ENCODE results near the gene GRM4. TPM values are rescaled to one million over a fixed set of nuclear protein-coding genes. Genes with fewer than 3 reads are reported as not detected.

Gene GRM4
- total RNA-seq, 1 experiment from 2014 or later: not detected

DNA sequence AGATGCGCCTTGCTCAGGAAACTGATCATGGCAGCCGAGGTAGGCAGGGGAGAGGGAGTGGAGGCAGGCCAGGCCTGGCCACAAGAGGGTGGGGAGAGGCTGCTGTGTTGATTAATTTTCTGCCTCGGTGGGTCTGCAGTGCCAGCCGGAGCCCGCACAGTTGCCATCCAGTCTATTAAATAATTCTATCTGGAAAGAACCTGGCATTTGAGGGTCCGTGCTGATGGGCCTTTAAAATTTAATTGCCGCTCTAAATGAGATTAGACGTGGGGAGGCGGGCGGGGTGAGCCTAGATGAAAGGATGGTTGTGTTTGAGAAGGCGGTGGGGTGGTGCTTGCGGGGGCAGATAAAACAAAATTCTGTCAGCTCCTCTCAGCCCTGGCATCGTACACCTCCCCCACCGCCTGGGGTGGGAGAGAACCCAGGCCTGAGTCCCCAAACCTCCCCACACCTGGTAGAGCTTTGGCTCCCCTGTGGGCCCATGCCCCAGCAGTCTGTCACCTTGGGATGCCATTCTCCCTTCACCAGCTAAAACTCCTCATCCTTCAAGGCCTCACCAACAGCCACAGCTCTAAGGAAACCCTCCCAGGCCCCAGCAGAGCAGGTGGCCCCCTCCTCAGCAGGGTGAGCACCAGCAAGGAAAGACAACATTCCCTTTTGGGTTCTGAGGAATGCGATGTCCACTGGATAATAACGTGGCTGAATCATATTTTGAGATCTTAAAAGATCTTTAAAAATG, 167.3 kb downstream of the GRM4 start:
- Mint-ChIP-seq H3K4me3 (ENCODE audit: low read depth, unreplicated experiment) (no peak overlapping the region), H3K4me1 (ENCODE audit: low read depth, unreplicated experiment) (no peaks in the 10 kb centered on the region), H3K36me3 (ENCODE audit: insufficient read depth, unreplicated experiment) (no peaks in the 10 kb centered on the region), H3K27ac (ENCODE audit: unreplicated experiment) (no peak overlapping the region), H3K27me3 (ENCODE audit: unreplicated experiment) (peaks cover 69% of the 10 kb centered on the region), H3K9me3 (ENCODE audit: low read depth, unreplicated experiment) (no peaks in the 10 kb centered on the region)
- BruUV-seq (replicated peaks): no TSS peak
- no peak for DNase-seq
- intact Hi-C loops (cut with micrococcal nuclease; ENCODE audit: unreplicated experiment): no loop called here
- TF ChIP-seq, protein P1, sequence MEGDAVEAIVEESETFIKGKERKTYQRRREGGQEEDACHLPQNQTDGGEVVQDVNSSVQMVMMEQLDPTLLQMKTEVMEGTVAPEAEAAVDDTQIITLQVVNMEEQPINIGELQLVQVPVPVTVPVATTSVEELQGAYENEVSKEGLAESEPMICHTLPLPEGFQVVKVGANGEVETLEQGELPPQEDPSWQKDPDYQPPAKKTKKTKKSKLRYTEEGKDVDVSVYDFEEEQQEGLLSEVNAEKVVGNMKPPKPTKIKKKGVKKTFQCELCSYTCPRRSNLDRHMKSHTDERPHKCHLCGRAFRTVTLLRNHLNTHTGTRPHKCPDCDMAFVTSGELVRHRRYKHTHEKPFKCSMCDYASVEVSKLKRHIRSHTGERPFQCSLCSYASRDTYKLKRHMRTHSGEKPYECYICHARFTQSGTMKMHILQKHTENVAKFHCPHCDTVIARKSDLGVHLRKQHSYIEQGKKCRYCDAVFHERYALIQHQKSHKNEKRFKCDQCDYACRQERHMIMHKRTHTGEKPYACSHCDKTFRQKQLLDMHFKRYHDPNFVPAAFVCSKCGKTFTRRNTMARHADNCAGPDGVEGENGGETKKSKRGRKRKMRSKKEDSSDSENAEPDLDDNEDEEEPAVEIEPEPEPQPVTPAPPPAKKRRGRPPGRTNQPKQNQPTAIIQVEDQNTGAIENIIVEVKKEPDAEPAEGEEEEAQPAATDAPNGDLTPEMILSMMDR (IDR thresholded peaks at IDR 0.05; ENCODE audit: unreplicated experiment): no peak
- CTCF ChIA-PET: interaction anchor here (0.6 kb wide), 1 partner anchor 21 kb away, joined by 3 read pairs; no protein-coding TSS in a partner anchor

DNA sequence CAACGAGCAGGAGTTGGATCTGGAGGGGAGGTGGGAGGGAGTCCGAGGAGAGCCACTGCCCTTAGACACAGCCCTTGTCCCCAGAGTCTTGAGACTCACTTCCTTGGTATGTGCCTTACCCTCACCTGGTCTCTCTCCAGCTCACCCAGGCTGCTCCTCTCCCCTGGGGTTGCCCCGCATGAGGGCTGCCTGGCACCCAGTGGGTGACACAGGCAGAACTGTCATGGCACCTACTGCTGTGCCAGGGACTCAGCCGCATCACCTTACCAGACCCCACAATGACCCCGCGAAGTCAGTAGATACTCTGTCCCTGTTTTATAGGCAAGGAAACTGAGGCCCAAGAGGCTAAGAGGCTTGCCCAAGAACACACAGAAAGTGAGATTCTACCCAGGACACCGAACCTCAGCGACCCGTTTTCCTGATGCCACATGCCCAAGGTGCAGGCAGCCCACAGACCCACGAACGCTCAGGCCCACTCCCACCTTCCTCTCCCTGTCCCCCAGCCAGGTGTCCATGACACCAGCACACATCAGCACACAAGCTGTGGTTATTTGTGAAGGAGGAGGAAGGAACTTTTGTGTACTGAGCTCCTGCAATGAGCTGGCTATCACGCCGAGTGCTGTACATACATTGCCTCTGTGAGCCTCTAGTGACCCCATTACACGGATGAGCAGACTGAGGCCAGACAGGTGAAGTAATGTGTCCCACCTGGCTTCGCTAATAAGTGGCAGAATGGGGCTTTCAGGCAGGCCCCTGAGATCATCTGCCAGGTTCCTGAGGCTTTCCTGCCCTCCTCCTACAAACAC, 168.1 kb downstream of the GRM4 start:
- H3K36me3 Mint-ChIP-seq (ENCODE audit: insufficient read depth, unreplicated experiment): no peaks in the 10 kb centered on the region
- intact Hi-C loops (cut with micrococcal nuclease; ENCODE audit: unreplicated experiment): no loop called here
- H3K27me3 Mint-ChIP-seq (ENCODE audit: unreplicated experiment): peaks cover 72% of the 10 kb centered on the region
- TF ChIP-seq, protein P1 (IDR thresholded peaks at IDR 0.05; ENCODE audit: unreplicated experiment): no peak
- H3K4me3 Mint-ChIP-seq (ENCODE audit: low read depth, unreplicated experiment): no peak overlapping the region
- H3K9me3 Mint-ChIP-seq (ENCODE audit: low read depth, unreplicated experiment): no peaks in the 10 kb centered on the region
- no peak for DNase-seq
- no peaks in the 10 kb centered on the region for H3K4me1 Mint-ChIP-seq (ENCODE audit: low read depth, unreplicated experiment)
- no TSS peak for BruUV-seq (replicated peaks)
- H3K27ac Mint-ChIP-seq (ENCODE audit: unreplicated experiment): no peak overlapping the region
- CTCF ChIA-PET: no interaction called here

DNA sequence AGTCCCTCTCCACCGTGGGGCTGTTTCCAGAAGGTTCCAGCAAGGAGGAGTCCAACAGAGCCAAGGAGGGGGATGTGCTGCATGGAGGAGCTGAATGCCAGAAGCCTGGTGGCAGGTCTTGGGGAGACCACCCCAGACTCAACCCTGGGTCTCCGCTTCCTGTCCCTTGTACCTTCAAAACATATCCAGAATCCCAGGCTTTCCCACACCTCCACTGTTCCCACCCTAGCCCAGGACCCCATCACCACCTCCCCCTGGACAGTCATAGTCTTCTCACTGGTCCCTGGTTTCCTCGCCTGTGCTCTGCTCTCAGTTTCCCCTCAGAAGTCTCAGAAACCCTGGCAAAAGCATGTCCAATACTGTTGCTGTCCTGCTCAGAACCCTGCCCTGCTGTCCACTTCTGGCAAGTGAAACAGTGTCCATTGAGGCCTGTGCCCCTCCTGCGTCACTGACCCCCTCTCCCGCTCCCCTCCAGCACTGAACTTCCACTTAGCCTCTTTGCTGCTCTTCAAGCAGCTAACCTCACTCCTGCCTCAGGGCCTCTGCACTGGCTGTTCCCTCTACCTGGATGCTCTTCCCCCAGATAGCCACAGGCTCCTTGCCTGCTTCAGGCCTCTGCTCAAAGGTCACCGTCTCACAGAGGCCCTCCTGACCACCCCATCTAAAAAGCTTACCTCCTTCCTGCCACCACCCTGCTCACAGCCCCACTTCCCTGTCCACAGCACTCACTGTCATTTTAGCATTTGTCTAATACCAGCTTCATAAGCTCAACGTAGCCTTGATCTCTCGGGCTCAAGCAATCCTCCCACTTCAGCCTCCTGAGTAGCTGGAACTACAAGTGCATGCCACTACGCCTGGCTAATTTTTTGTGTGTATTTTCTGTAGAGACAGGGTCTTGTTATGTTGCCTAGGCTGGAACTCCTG, 169.2 kb downstream of the GRM4 start:
- H3K4me3 Mint-ChIP-seq (ENCODE audit: low read depth, unreplicated experiment): no peak overlapping the region
- TF ChIP-seq, protein P1 (IDR thresholded peaks at IDR 0.05; ENCODE audit: unreplicated experiment): no peak
- CTCF ChIA-PET: no interaction called here
- no peak overlapping the region for H3K27ac Mint-ChIP-seq (ENCODE audit: unreplicated experiment)
- no peaks in the 10 kb centered on the region for H3K36me3 Mint-ChIP-seq (ENCODE audit: insufficient read depth, unreplicated experiment)
- intact Hi-C loops (cut with micrococcal nuclease; ENCODE audit: unreplicated experiment): no loop called here
- H3K4me1 Mint-ChIP-seq (ENCODE audit: low read depth, unreplicated experiment): no peaks in the 10 kb centered on the region
- DNase-seq: no peak
- H3K27me3 Mint-ChIP-seq (ENCODE audit: unreplicated experiment): peaks cover 81% of the 10 kb centered on the region
- no peaks in the 10 kb centered on the region for H3K9me3 Mint-ChIP-seq (ENCODE audit: low read depth, unreplicated experiment)
- no TSS peak for BruUV-seq (replicated peaks)
